ENCODE data around the gene KRTAP5-6.
A peak's percentile ranks its signal among the peaks of the same experiment; 100 is the strongest.
"Not testable (repeated sequence)": the region's sequence is repeated elsewhere in the genome, so short reads cannot be mapped to it uniquely, and the experiment has no call there.

The KRTAP5-6 gene

DNA sequence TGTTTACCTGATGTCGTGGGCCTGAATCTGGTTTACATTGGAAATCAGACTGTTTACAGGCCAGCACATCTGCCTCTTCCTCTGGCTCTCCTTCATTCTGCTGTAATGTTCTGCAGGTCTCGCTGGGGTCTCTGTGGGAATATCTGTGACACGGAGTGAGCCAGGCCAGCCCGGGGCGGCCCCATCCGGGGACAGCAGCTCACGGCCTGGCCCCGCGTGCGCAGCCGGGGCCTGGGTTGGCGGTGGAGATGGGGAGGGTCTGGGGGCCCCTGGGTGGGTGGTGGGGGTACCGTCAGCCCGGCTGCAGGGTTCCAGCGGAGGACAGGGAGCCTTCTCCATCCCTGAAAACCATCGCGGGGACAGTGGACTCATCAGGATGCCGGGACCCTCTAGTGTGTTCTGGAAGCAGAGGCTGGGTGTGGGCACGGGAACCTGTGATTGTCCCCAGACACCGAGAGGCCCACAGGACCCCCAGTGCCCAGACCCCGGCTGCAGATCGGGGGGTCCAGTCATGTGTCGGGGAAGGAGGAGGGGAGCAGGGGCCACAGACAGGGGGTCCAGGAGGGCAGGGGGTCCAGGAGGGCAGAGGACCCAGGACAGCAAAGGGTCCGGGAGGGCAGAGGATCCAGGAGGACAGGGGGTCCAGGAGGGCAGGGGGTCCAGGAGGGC, 13.0 kb upstream of the KRTAP5-6 start:
- not testable (repeated sequence) for DNase-seq (ENCODE audit: low read depth)

DNA sequence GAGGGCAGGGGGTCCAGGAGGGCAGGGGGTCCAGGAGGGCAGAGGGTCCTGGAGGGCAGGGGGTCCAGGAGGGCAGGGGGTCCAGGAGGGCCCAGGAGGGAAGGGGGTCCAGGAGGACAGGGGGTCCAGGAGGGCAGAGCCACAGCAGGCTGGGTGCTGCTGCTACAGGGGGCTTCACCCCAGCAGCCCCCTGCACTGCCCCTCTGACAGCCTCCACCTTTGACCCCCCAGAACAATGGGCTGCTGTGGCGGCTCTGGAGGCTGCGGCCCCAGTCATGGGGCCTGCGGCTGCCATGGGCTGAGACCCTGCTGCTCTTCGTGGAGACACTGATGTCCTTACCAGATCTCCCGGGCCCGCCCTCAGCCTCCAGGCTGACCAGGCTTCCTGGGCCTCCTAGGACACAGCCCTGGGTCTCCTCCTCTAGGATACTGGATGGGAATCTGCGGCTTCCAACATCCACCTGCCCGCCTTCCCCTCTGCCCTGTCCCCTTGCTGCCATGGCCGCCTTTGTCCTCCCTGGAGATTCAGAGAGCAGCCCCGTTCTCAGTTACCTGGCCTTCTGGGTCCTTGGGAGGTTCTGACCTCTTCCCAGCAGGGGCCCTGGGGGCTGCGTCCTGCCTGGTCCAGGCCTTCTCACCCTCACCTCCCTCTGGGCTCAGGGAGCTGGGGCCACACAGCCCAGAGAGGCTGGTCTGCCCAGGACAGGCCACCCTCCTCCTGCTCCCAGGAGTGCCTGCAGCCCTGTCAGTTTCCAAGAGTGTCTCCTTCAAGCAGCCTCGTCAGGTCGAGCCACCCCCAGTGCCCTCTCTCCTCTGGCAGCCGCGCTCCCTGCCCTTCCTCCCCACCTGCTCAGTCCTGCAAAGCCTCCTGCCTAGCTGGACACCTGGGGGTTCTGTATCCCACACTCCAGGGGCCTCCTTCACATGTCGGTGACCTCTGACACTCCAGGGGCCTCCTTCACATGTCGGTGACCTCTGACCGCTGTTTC, 11.8 kb upstream of the KRTAP5-6 start:
- DNase-seq (ENCODE audit: low read depth), result not testable (repeated sequence)

DNA sequence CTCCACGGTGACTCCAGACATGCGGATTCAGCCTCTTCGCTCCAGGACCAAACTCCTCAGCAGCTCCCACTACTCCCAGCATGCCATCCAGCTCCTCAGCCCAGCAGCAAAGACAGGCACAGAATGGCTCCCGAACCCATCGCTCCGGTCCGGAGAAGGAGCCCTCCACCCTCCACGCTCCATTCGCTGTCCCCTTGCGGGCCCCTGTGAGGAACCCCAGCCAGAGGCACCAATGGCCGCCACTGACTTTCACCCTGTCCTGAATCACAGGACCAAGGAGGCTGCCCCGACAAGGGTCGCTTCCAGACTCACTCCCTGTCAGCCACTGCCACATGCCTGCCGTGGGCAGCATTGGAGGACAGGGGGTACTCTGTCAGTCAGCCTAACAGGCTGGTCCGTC, 10.8 kb upstream of the KRTAP5-6 start:
- DNase-seq (ENCODE audit: low read depth), result not testable (repeated sequence)

DNA sequence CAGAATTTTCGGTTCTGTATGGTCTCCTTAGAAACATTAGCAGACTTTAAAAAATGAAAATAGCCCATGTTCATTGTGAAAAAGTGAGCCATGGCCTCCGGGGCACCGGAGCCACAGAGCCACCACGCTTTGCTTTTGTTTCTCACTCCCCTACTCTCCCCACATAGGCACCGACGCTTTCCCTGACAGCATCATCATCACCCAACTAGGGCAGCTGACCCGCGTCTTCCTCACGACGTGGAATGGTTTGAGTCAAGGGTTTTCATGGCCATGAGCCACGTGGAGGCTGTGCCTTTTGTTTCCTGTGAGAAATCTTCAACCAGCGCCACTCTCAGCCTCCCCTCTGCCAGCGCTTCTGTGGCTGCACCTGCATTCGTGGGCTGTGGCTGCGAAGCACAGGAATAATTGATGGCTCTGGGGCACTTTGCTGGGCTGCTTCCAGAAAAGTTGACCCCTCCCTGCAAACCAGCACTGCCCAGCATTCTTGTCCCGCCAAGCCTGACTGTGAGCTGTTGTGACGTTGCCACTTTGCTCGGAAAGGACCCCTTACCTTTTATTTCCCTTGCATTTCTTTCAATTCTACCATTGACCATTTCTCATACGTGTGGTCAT, 8.6 kb upstream of the KRTAP5-6 start:
- not testable (repeated sequence) for DNase-seq (ENCODE audit: low read depth)

DNA sequence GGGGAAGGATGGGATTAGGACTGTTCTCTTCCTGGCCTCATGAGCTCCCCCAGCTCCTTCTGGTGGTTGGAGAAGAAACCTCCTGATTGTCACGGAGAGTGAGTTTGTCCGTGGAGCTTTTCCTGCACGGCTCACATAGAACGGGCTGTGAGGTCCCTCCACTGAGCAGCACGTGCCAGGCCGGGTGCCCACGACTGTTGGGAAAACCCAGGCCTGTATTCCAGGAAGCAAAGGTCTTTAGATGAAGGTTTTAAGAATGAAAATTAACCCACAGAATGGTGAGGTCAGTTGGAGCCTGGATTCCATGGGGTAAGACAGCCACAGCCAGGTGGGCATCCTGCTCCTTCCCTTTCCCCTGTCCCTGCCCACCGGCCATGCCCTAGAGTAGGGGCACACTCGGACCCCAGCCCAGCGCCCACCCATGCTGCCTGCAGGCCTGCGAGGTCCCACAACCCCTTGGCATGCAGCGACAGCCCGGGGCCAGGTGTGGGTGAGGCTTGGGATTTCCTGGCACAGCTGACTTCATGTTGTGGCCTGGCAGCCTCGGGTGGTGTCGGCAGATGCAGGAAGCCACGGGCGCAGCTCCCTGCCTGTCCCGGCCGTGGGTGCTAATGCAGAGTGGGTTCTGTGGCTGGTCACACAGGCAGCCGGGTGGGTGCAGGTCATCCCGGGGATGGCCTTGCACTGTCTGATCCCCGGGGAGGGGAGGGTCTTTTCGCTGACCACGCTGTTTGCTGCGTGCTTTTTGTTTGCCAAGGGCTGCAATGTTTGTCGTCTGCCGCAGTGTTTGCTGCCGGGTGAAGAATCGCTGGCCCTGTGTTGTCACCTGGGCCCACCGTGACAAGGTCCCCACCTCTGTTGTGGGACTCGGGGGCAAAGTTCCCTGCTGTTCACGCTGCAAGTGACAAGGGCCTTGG, 7.5 kb upstream of the KRTAP5-6 start:
- DNase-seq (ENCODE audit: low read depth), result not testable (repeated sequence)

DNA sequence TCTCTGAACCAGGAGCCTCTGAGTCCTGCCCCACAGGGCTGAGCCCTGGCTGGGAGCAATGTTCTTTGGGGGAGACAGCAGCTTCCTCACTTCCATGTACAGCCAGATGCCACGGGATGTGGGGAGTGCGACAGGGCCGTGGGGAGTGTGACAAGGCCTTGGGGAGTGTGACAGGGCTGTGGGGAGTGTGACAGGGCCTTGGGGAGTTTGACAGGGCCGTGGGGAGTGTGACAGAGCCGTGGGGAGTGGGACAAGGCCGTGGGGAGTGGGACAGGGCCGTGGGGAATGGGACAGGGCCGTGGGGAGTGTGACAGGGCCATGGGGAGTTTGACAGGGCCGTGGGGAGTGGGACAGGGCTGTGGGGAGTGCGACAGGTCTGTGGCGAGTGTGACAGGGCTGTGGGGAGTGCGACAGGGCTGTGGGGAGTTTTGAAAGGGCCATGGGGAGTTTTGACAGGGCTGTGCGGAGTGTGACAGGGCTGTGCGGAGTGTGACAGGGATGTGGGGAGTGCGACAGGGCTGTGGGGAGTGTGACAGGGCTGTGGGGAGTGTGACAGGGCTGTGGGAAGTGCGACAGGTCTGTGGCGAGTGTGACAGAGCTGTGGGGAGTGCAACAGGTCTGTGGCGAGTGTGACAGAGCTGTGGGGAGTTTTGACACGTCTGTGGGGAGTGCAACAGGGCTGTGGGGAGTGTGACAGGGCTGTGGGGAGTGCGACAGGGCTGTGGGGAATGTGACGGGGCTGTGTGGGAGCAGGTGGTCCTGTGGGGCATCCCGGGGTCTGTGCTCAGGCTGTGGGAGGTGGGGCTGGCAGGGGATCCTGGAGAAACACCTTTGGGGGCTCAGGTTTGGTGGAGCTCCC, 6.6 kb upstream of the KRTAP5-6 start:
- DNase-seq (ENCODE audit: low read depth), result no peak

DNA sequence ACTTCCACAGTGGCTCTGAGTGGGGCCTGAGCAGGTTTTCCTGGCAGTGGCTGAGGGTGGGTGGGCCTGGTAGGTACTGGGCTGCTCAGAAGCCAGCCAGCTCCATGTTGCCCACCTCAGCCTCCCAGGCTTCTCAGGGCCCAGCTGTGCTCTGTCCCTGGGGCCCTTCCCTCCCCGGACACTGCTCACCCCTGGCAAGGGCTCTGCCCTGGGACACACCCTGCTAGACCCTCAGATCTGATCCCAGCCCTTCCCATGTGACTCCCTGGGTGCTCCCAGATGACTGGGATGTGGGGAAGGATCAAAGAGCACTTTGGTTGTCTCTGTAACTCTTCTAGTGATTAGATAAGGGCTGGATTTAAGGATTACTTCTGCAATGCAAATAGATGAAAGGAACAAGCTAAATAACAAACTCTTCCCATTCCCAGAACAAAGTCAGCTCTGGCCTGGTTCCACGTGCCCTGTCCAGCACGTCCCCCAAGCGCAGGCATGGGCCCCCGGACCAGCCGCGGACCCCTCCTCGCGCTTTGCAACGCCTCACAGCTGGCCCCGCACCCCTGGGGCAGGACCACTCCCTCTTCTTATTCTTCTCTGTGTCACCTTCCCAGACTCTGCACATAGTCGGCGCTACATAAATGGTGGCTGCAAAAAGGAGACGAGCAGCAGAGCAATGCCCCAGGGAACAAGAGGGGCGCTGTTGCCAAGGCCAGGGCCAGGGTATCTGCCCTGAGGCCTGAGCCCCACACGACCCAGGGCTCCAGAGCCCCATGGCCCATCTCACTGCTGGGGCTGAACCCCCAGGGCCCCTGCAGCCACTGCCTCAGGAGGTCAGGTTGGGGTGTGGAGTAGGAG, 5.7 kb upstream of the KRTAP5-6 start:
- no peak for DNase-seq (ENCODE audit: low read depth)

DNA sequence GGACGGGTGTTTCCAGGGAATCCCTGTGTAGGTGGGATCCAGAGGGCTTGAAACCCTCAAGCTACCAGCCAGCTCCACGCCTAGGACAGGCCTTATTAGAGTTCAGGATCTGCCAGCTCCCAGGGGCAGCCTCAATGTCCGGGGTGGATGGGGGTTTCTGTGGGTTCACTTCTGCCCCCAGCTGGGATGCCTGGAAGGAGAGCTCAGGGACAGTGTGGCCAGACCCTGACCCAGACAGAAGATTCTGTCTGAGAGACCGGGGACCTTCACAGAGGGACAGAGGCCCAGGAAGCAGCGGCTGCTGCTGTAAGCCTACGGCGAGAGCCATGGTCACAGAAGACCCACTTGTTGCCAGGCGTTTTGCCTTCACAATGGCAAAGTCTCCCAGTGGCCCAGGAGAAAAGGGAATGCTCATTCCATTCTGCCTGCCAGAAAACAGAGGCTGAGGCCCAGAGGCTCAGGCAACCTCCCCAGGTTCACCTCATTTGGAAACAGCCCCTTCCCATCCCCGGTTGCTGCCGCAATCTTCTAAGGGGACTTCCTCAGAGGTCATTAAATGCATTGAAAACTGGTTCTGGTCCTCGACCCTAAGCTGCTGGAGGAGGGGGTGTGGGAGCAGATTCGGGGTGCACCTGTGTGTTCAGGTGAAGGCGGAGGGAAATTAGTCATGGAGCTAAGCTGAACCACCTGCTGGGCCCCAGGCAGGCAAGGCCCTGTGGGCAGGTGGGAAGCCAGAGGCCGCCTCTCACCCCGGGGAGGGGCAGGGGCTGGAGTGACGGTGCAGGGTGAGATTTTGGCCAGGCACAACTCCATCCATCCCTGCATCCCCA, 4.9 kb upstream of the KRTAP5-6 start:
- DNase-seq (ENCODE audit: low read depth), result no peak

DNA sequence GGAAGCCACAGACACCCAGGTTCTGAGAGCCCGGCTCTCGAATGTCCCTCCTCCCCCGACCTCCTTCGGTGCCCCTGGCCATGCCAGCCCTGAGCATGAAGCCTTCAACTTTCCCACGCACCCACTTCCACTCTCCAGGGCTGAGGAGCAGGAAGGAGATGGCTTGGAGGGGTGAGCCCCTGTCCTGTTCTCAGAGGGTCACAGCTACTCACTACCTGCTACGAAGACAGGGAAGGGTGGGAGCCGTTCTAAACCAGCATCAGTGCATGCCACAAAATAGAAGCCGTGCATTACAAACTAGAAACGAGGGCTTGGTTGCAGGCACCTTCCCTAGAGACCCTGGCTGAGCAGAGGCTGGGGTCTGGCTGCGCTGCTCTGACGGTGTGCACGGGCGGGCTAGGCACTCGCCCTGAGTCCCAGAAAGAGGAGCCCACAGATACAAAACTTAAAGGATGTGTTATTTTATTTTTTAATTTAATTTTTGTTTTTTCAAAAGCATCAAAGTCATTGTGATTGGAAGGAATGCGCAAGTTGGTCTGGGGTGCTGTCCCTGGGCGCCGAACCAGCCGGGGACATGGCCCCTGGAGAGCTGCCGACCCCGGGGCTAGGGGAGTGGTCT, 4.2 kb upstream of the KRTAP5-6 start:
- no peak for DNase-seq (ENCODE audit: low read depth)

DNA sequence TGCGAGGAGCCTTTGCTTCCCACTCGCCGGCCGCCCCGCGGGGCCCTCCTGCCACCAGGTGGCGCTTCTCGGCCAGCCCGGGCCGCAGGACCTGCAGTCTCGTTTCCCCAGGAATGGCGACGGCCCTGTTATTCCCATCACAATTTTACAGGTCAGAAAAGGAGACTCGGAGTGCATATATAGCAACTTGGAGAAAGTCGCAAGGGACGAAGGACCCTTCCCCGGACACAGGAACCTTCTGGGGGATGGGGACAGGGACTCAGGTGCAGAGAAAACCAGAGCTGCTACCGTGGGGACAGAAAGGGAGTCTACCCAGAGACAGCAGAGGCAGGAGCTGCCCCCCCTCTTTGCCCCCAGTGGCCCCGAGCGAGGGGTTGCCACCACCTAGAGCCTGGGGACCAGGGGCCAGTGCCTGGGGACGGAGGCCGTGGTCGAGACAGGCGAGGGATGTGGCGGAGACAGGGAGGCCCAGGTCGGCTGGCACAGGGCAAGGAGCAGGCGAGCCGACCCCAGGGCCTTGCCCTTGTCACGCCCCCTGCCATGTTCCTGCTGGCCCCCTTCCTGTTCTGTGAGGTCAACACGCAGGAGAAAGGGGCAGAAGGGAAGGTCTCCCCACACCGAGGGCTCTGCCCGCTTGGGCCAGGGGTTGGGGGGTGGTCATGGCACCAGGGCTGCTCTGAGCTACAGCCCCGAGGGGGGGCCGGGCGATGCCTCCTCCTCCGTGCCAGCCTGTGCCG, 3.5 kb upstream of the KRTAP5-6 start:
- peak; percentile 58 for DNase-seq (ENCODE audit: low read depth)

DNA sequence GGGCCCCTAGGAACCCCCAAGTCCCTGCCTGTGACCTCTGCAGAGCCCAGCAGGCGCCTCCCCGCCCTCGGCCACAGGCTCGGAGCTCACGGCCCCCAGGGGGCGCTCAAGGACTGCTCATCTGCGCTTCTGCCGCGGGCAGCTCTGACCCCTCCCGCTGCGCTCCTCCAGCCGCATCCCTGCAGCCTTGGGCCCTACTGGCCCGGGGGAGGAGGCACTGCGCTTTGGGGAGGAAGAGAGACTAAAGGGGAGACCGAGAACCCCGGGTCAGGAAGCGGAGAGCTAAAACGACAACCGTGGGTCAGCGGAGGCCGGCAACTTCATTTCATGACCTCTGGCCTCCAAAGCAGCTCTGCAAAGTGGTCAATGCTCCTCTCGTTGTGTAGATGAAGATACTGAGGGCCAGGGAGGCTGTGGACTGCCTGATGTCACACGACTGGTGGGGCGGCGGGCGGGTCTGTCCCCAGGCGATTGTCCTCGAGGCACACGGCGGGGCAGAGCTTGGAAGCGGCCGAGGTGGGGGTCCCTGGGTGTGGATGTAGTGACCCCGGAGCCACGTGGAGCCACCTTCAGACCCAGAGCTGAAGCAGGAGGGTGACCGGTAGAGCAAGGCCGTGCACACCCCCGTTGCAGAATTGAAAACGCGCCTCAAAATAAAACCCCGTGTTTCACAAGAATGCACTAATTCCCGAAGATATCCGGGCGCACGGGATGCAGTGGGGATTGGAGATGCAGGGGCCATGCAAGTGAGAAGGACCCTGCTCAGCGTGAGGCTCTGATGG, 2.7 kb upstream of the KRTAP5-6 start:
- DNase-seq (ENCODE audit: low read depth), result peak; percentile 70

DNA sequence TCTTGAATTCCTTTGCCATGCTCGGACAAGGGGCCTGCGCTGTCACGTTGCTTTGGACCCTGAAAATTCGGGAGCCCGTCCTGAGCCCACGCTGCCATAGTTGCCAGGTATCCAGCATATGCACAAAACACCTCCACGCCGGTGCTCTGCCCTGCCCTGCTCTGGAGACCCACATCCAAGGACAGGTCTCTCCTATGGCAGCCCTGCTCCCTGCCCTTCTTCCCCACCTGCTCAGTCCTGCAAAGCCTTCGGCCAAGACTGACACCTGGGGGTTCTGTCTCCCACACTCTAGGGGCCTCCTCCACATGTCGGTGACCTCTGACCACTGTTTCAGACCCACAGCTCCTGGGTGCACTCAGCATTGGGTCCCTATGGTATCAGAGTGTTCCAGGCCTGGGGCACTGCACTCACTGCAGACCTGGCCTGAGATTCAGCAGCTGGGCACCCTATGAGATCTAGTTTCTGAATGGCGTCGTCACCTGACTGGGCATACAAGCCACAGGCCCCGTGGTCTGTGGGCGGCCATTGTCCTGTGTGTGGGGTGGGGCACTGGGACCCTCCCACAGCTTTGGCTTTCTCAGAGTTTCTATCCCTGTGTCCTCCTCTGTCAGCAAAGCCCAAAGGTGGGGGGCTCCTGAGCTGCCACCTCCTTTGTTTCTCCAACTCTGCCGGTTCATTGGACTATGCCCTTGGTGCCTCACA, 2.0 kb upstream of the KRTAP5-6 start:
- DNase-seq (ENCODE audit: low read depth), result no peak

DNA sequence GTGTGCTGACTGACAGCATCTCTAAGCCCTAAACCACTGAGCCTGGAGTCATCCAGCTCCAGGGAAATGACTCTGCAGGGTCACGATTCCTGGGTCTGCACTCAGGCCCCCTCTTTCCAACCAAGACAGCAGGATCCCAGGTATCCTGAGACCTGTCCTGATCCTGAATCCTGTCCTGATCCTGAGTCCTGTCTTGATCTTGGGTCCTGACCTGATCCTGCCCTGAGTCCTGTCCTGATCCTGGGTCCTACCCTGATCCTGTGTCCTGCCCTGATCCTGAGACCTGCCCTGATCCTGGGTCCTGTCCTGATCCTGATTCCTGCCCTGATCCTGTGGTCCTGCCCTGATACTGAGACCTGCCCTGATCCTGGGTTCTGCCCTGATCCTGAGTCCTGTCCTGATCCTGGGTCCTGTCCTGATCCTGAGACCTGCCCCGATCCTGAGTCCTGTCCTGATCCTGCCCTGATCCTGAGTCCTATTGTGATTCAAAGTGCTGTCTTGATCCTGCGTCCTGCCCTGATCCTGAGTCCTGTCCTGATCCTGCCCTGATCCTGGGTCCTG, 1.4 kb upstream of the KRTAP5-6 start:
- DNase-seq (ENCODE audit: low read depth), result no peak

DNA sequence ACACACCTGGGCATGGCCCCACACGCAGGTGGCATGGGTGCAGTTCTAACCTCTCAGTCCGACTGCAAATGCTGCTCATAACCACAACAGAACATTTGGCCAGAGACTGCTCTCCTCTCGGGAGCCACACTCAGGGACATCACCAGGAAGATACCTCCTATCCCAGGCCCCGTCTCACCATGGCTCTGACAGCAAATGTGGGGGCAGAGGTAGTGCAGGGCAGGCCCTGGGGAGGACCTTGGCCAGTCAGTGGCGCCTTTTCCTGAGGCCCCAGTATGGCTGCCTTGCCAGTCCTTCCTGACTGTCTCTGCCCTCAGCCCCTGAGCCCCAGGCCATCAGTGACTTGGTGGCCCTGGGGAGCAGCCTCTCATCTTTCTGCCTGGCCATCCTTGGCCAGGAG, 2.8 kb downstream of the KRTAP5-6 start:
- no peak for DNase-seq (ENCODE audit: low read depth)

DNA sequence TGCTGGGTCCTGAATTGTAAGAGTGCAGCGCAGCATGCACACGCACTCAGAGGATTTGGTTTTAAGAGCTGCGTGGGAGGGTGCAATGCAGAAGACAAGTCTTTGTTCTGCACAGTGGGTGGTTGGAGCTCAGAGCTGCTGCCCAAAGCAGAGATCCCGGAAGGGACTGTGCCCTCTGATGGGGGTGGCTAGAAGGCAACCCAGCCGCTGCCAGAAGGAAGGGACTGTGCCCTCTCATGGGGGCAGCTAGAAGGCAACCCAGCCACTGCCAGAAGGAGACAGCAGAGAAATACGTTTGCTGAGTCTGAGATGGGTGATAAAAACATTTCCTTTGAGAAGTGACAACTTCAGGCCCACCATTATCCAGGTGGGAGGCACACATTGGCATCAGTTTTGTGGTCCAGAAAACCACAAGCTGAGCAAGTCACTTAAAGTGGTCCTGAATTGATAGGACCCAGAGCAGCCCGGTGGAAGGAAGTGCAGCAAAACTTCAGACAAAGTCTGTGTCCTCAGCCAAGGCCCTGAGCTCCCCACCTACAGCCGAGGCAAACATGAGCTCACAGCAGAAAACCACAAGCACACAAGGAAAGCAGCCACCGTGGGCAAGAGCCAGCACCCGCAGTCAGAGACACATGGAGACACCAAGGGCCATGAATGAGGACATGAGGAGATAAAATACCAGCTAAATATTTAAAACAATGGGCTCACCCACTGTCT, 4.3 kb downstream of the KRTAP5-6 start:
- no peak for DNase-seq (ENCODE audit: low read depth)

Measured in EH (cell line).